Upper lobe of left lung (tissue), 4 donors: ENCODE measurements around the gene LNPK.

Source experiments
- CTCF ChIP-seq, 6 experiments: fragments of 450-650 bp in 4 of 6; fragments of 200-600 bp in 2 of 6; sonication (generic) in 2 of 6; IDR thresholded peaks; one replicate each; pipeline ENCODE4 v1.5.1; 2016 to 2019; ENCODE audit warnings: antibody characterized with exemption in 6 of 6
- EP300 ChIP-seq, 4 donors: sonication (generic); formaldehyde crosslinking; IDR thresholded peaks; one replicate each; pipeline ENCODE4 v1.5.1; 2017; ENCODE audit warnings: antibody characterized with exemption in 4 of 4, control low read depth in 2 of 4
- POLR2A ChIP-seq, 4 donors: fragments of 450-650 bp; IDR thresholded peaks; one replicate each; pipeline ENCODE4 v1.5.1; 2016 to 2017; ENCODE audit warnings: antibody characterized with exemption in 4 of 4, mild to moderate bottlenecking in 2 of 4
- POLR2AphosphoS5 ChIP-seq, 2 donors: sonication (generic); formaldehyde crosslinking; IDR thresholded peaks; one replicate each; pipeline ENCODE4 v1.5.1; 2017; ENCODE audit warnings: antibody characterized with exemption in 2 of 2

- TF ChIP-seq CTCF (IDR thresholded peaks at IDR 0.05) = no peak
- TF ChIP-seq POLR2AphosphoS5 (IDR thresholded peaks at IDR 0.05) = no peak
- TF ChIP-seq EP300 (IDR thresholded peaks at IDR 0.05) = no peak
- TF ChIP-seq POLR2A (IDR thresholded peaks at IDR 0.05) = no peak
Observed at GRCh38 chr2:175918935-175919334, 83.1 kb downstream of the LNPK start.
